ENCODE measurements around the gene SLC5A1. TPM values are rescaled to one million over a fixed set of nuclear protein-coding genes. Genes with fewer than 3 reads are reported as not detected.

Gene SLC5A1
- total and polyA plus RNA-seq, 9 of the 15 experiments (the other 6 are each of a cell fraction or from before 2014, with no cell fraction given) = not detected

GRCh38 chr22:31995807-31996206, 47.3 kb upstream of the SLC5A1 start (continued):
- no peak for TF ChIP-seq ZHX1 (conservative IDR thresholded peaks at IDR 0.05; ENCODE audit: low read length)
- no peak for TF ChIP-seq ZC3H8 (IDR thresholded peaks at IDR 0.05)
- TF ChIP-seq, protein P1, sequence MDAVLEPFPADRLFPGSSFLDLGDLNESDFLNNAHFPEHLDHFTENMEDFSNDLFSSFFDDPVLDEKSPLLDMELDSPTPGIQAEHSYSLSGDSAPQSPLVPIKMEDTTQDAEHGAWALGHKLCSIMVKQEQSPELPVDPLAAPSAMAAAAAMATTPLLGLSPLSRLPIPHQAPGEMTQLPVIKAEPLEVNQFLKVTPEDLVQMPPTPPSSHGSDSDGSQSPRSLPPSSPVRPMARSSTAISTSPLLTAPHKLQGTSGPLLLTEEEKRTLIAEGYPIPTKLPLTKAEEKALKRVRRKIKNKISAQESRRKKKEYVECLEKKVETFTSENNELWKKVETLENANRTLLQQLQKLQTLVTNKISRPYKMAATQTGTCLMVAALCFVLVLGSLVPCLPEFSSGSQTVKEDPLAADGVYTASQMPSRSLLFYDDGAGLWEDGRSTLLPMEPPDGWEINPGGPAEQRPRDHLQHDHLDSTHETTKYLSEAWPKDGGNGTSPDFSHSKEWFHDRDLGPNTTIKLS (IDR thresholded peaks at IDR 0.05; ENCODE audit: borderline replicate concordance, low read depth) = no peak
- TF ChIP-seq, protein P2, sequence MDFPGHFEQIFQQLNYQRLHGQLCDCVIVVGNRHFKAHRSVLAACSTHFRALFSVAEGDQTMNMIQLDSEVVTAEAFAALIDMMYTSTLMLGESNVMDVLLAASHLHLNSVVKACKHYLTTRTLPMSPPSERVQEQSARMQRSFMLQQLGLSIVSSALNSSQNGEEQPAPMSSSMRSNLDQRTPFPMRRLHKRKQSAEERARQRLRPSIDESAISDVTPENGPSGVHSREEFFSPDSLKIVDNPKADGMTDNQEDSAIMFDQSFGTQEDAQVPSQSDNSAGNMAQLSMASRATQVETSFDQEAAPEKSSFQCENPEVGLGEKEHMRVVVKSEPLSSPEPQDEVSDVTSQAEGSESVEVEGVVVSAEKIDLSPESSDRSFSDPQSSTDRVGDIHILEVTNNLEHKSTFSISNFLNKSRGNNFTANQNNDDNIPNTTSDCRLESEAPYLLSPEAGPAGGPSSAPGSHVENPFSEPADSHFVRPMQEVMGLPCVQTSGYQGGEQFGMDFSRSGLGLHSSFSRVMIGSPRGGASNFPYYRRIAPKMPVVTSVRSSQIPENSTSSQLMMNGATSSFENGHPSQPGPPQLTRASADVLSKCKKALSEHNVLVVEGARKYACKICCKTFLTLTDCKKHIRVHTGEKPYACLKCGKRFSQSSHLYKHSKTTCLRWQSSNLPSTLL (IDR thresholded peaks at IDR 0.05) = no peak
- TF ChIP-seq IRF9 (tag; IDR thresholded peaks at IDR 0.05) = no peak
- no peak for TF ChIP-seq MBD2 (IDR thresholded peaks at IDR 0.05; ENCODE audit: borderline replicate concordance, low read depth)
- no peak for TF ChIP-seq ZNF507 (tag; conservative IDR thresholded peaks at IDR 0.05)
- no peak for TF ChIP-seq TEAD1 (CRISPR knock-in tag; IDR thresholded peaks at IDR 0.05)
- no peak for TF ChIP-seq ZNF124 (CRISPR knock-in tag; IDR thresholded peaks at IDR 0.05)
- TF ChIP-seq FOS (IDR thresholded peaks at IDR 0.05; ENCODE audit: extremely low read depth, insufficient read length) = no peak

Data from K562 (cell line).